Activated naive CD8-positive, alpha-beta T cell treated with anti-CD3 and anti-CD28 coated beads, Interleukin-2, amount 50 U/mL, for 16 hours (primary cell): ENCODE data around the gene NUPR1.
"Not testable (repeated sequence)": the region's sequence is repeated elsewhere in the genome, so short reads cannot be mapped to it uniquely, and the experiment has no call there.

Experiments
- DNase-seq: peaks from one replicate; pipeline ENCODE4 v3.0.0-alpha.2; 2020; ENCODE audit warnings: low read depth, low spot score

NUPR1 gene

DNA sequence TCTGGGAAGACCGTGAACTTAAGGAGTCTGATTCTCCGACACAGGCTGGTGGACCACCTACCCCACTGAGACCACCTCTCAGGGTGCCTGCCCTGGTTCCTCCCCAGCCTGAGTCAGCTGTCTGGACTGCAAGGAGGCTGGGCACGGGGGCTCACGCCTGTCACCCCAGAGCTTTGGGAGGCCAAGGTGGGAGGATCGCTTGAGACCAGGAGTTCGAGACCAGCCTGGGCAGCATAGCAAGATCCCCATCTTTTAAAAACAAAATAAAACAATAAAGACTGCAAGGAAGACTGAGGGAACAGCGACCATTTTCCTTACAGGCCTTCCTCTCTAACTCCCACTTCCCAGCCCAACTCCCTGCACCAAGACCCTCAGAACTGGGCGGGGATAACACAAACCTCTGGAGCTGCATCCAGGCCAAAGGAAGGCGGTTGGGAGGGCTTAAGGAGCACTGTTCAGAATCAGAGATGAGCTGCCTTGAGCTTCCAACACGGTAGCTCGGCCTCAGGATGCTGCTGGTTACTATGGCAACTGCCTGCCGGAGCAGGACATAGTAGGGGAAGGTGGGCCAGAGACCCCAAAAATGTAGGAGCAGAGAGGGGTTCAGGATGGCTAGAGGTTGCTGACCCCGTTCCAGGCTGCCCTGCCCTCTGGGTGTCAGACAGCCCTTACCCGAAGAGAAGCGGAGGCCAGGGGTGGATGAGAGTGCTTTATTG is 40.0 kb downstream of the NUPR1 start:
- no peak for DNase-seq

DNA sequence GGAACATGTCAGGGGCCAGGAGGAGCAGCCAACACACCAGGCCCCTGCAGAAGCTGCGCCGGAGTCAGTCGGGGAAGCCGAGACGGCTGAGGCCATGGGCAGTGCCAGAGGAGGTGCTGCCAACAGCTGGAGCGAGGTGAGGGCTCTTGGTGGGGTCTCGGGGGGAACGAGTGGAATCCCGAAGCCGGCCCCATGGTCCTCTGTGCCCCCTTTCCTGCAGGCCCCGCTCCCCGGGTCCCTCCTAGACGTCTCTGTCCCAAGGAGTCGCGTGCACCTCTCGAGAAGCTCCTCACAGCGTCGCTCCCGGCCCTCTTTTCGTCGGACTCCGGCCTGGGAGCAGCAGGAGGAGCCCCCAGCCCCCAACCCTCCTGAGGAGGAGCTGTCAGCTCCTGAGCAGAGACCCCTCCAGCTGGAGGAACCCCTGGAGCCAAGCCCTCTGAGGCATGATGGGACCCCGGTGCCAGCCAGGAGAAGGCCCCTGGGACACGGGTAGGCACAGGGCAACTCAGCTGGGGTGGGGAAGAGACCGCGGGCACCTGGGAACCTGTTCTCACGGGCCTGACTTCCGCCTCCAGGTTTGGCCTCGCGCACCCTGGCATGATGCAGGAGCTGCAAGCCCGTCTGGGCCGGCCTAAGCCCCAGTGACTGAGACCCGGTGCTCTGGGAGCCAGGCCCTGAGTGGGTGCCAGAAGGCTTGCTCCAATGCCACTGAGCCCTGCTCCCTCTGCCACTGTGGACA is 40.7 kb downstream of the NUPR1 start:
- DNase-seq = no peak

DNA sequence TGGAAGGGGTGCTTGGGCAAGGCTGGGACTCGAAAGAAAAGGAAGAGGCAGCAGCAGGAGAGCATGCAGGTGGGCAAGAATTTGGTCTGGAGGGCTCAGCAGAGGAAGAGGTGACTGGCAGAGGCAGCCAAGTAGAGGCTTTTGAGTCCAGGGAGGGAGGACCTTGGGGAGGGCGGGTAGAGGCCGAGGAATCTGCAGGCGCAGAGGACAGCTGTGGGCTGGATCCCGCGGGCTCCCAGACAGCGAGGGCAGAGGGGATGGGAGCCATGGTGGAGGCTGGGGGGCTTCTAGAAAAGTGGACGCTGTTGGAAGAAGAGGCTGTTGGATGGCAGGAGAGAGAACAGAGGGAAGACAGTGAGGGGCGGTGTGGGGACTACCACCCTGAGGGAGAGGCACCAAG is 41.4 kb downstream of the NUPR1 start:
- no peak for DNase-seq

DNA sequence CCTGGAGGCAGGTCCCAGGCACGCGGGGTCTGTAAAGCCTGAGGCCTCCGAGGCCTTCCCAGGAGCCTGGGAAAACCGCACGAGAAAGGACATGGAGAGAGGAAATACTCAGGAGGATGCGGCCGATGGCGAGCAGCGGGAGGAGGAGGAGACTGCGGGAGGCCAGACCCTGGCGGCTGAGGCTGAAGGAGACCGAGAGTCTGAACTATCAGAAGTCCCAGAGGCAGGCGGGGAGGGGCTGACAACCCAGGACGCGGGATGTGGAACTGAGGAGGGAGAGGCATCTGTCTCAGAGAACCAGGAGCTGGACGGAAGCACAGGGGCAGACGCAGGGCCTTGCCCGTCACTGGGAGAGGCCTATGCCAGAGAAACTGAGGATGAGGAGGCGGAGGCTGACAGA is 41.9 kb downstream of the NUPR1 start:
- no peak for DNase-seq

DNA sequence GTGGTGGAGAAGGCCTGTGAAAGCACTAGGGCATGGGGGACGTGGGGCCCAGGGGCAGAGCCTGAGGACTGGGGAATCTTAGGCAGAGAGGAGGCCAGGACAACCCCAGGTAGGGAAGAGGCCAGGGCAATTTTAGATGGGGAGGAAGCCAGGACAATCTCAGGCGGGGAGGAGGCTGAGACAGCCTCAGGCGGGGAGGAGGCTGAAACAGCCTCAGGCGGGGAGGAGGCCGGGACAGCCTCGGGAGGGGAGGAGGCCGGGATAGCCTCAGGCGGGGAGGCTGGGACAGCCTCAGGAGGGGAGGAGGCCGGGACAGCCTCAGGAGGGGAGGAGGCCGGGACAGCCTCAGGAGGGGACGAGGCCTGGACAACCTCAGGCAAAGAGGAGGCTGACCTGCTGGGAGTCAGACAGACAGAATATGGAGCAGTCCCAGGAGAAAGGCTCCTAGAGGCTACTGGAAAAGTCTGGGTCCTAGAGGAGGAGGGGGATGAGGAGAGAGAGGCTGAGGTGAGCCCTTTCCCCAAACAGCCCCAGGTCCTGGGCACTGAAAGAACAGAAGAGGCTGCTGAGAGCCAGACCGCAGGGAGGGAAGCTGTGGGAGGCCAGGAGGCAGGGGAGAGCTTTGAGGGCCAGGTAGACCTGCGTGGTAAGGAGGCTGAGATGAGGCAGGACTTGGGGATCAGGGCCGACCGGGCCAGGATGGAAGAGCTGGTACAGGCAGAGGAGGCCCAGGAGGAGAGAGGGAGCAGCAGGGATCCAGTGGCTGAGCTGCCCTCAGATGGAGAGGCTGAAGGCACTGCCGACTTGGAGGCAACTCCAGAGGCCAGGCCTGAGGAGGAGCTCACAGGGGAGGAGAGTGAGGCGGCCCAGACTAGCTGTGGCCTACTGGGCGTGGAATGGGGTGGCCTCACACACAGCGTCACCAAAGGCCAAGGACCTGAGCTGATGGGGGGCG is 42.7 kb downstream of the NUPR1 start:
- no peak for DNase-seq

DNA sequence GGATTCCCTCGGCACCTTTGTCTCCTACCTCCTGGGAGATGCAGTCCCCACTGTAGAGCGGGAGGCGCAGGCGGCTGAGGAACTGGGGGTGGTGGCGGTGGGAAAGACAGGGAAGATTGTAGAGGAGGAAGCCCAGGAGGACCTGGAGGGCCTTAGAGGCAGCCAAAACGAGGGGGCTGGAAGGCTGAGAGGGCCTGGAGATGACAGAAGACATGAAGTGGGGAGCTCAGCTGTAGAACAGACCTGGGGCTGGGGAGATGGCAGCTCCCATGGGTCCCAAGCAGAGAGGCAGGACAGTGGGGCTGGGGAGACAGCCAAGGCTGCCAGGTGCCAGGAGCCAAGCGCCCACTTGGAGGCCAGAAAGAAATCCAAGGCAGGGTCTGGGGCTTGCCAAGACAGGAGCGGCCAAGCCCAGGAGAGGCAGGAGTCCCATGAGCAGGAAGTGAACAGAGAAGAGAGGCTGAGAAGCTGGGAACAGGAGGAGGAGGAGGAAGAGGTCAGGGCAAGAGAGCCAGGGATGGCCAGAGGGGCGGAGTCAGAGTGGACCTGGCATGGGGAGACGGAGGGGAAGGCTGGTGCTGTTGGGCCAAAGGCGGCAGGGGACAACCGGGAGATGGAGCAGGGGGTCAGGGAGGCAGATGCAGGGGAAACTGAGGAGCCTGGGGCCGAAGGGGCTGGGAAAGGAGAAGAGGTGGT is 43.5 kb downstream of the NUPR1 start:
- DNase-seq = no peak

DNA sequence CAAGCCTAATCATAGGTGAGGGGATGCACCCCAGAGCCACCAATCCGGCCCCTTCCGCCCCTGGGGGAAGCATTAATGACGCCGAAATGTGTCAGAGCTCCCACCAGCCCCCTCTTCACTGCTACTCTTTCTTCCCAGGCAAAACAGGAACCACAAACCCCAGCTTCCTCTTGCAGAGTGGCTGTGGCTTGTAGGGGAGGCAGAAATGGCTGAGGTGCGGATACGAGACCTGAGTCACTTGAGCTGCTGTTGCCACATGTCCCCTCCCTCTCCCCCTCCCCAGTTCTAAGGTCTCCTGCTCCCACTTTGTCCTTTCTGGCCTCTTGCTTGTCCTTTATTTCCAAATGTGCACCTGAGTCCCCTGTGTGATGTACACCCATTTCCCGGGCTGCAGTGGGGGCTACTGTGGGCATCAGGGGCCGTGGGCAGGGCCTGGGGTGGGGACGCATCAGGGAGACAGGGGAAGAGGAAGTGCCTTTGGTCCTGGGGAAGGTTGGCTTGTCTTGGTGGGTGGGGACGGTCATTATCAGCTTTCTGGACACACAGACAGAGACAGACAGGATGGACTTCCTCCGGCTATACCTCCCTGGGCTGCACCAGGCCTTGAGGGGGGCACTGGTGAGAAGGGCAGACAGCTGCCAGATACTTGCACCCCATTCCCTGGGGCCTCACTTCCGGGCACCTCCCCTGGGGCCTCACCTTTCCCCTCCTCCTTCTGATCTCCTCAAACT is 44.5 kb downstream of the NUPR1 start, which contains the start of gene APOBR:
Gene APOBR (plus strand): TSS at position 523 of the 731 bp plus-strand sequence. CDS start 39 bp downstream, at position 562.
- peak; percentile 66 for DNase-seq

DNA sequence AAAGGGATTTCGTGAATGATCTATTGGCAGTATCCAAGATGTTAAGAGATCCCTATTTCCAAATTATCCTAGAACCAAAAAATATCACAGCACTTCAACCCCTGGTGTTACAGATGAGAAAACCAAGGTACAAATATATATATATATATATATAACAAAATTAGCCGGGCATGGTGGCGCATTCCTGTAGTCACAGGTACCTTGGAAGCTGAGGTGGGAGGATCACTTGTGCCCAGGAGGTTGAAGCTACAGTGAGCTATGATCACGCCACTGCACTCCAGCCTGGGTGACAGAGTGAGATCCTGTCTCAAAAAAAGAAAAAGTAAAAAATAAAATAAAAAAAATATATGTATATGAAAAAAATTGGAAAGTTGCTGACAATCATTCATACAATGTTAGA is 46.3 kb downstream of the NUPR1 start:
- DNase-seq = no peak

DNA sequence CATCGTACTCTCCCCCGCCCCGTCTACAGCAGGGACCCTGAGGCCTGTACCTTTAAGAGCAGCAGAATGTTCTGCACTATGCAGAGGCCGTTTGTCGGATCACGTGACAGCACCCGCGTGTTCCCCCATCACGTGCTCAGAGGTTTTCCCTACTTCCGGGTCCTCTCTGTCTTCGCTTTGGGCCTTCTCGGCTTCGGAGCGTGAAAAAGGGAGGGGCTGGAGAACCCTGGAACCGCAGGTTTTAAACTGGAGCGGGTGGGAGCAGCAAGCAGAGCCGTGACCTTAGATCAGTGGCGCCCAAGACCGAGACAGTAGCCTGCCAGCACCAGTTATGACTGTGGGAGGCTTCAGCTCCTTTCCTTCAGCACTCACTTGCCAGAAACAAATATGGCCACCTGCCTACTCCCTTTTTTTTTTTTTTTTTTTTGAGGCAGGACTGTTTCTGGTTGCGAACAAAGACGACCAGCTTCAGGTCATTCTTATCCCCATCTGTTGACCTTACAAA is 46.8 kb downstream of the NUPR1 start, which contains the start of gene CLN3:
Gene CLN3 (minus strand): TSS at position 105 of the 505 bp plus-strand sequence. CDS start 315 bp downstream, outside the sequence.
- DNase-seq = peak; percentile 56

DNA sequence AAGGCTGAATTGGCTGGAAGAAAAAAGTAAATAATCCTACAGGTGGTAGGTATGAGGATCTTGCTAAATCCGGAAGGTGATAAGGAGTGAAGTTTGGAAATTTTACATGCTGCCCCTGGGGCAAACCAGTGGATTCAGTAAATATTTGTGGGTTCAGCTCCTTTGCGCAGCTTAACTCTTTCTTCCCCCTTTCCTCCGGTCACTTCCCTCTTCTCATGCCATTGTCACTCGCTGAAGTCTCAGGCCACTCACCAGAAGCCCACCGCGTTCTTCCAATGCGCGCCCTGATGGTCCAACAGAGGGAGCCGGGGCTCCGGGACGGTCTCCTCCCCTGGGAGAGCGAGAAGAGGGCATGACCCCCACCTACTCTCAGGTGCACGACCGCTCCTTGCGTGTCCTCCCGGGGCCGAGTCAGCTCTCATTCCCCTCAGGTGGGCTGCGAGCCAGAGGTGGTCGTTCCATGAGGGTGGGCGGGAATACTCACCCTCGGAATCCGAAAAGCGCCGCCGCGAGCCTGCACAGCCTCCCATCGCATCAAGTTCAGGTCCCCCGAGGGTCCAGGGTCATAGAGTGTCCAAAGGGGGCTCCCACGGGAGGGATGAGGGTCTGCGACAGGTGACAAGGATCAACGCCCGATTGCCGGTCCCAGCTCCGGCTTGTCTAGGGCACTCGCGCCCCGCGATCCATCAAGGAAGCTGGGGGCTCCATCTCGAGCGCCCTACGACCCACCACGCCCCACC is 47.4 kb downstream of the NUPR1 start:
- DNase-seq = no peak

DNA sequence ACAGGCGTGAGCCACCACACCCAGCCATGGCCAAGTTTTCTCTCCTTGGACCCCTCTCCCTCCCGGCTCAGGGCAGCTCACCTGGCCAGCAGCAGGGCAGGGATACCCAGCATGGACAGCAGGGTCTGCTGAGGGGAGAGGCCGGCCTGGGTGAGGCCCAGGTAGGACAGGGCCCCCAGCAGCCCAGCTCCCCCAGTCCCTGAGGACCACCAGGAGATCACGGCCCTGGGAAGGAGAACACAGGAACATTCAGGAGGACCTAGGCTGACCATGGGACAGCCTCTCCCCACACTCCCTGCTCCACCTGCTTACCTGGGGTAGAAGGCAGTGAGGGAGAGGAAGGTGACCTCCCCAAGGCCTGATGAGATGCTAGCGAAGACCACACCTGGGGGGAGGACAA is 52.5 kb downstream of the NUPR1 start:
- DNase-seq = no peak

DNA sequence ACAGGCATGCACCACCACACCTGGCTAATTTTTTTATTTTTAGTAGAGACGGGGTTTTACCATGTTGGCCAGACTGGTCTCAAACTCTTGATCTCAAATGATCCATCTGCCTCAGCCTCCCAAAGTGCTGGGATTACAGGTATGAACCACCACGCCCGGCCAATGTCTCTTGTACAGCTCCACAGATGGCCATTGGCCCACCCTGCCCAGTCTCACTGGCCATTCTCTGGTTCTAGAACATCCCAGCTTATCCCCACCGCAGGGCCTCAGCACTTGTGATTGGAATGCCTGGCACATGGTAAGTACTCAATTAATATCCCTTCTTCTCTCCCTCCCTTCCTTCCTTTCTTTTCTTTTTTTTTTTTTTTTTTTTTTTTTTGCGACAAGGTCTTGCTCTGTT is 55.4 kb downstream of the NUPR1 start:
- DNase-seq = not testable (repeated sequence)
